Putamen (tissue), 1 donor: ENCODE results near the gene CHST6.
A peak's percentile ranks its signal among the peaks of the same experiment; 100 is the strongest.
"Not testable (repeated sequence)": the region's sequence is repeated elsewhere in the genome, so short reads cannot be mapped to it uniquely, and the experiment has no call there.

Experiments
- DNase-seq: peaks from one replicate; pipeline ENCODE4 v3.0.0-alpha.2; 2016; ENCODE audit warnings: low spot score

The CHST6 gene

DNA sequence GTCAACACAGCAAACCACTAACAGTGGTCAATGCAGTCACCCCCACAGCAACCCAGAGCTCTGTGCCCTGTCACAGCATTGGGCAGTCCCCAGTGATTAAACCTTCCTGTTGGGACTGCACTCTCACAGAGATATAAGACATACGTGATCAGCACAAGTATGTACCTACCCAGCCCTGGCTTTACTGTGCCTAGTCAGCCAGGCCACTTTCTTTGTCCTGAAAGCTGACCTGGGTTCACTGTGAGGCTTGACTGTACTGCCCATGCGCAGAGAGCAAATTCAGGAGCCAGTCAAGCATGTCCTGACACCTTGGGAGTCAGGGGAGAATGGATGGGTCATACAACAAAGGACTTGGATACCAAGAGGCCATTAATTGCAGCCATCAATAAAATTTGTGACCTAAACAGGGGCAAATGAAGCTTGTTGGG, 19.8 kb downstream of the CHST6 start:
- DNase-seq: no peak

DNA sequence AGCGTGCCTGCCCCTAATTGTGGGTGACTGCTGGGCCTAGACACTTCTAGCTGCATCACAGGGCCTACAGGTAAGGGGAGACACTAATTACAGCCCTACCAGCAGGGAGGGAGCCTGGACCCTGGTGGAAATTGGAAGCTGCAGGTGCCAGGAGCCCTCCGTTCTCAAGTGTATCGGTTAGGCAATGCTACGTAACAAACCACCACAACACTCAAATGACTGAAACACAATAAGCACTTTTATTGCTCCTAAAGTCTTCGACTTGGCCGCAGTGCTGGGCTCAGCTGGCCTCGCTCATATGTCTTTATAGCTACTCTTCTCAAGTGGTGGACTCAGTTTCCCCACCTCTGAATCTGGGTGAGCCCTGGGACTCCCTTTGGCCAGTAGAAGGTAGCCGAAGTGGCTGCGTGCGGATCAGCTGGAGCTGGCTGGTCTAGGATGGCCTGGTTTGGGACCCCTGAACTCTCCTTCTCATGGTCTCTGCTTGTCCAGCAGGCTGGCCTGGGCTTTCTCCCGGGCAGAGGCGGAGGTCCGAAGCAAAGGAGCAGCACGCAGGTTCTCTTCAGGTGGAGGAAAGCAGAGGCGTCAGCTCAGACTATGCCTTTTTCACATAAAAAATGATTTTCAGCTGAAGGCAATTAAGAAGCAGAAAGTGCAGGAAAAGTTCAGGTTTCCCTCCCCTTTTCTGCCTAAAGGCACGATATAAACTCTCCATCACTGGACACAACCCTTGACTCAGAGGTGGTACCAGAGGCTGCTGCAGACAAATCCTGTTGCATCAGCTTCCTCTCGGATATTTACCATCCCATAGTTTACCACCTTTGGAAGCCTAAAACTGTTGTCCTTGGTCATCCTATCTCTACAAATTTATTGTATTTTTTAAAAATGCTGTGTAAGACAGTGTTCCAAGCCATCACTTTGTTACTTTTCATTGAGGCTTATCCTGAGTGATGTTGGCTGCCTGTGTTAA, 22.0 kb downstream of the CHST6 start:
- no peak for DNase-seq

DNA sequence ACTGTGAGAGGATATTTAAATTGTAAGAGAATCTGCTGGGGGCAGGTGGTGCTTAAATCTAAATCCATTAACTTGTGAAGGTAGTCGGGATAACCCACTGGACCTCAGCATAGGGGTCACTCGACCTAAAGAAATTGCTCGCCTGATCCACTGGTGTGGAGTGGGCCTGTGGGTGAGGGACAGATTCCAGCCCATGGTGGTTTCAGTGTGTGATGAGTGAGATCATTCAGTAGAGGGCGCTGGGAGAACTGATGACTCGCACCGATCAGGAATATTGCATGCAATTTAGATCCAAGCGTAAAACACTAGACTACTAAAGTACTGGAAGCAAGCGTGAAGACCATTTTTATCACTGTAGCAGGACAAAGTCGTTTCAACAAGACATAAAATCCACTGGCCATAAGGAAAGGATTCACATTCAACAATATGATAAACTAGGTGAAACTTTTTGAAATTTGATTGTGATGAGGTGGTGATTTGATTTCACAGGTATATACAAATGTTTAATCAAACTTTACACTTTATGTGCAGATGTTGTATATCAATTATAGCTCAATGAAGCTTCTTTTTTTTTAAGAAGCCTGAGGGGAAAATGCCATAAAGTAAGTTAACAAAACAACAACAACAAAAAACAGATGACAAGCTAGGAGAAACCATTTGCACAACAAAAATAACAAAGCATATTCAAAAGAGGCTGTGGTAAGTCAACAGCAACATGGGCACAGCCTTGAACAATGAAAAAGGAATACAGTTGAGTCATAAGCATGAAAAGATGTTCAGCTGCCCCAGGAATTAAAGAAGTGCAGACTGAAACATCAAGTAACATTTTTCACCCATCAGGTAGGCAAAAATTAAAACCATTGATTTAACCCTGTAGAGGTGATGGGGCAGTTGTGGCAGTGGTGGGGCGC, 23.3 kb downstream of the CHST6 start:
- peak; percentile 74 for DNase-seq

DNA sequence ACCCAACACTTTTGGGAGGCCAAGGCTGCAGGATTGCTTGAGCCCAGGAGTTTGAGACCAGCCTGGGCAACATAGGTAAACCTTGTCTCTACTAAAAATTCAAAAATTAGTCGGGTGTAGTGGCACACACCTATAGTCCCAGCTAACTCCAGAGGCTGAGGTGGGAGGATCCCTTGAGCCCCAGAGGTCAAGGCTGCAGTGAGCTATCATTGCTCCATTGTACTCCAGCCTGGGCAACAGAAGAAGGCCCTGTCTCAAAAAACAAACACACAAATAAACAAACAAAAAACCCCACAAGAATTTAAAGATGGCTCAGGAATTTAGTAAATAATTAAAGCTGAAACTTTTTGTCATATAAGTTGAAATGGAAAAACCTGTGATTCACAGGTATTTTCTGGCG, 28.5 kb downstream of the CHST6 start:
- no peak for DNase-seq

DNA sequence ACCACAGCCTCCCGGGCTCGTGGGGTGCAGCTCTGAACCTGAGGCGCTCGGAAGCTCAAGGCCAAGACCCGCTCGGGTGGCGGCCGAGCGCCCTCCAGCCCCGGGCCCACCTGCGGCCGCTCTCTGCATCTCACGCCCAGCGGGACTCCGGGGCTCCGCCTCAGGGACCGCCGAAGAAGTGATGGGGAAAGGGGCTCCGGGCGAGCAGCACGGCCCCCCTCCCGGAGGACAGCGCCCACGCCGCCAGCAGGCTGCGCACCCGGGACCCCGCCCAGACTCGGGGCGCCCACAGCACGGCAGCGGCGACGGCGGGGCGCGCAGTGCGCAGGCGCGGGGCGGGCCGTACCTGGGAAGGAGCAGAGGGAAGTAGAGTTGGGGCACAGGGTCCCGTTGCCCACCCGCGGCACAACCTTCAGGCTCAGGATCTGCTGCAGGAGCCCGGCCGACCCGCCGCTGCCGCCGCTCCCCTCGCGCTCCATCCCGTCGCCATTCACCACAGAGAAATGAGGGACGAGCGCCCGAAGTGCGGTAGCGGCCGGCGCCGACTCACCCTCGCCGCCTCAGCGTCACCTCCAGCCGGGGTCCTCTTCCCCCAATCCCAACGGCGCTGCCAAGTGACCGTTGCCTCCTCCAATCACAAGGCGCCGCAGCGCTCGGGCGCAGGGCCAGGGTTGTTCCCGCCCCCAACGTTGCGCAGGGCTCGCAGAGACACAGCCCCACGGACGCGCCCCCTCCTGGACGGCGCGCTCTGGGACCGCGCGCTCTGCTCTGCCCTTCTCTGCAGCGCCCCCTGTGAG, 30.9 kb downstream of the CHST6 start, which contains the start of gene TMEM170A:
TSS of gene TMEM170A (minus strand) at position 568 of the 797 bp plus-strand sequence. CDS start at position 479, 89 bp downstream.
- peak; percentile 99 for DNase-seq

DNA sequence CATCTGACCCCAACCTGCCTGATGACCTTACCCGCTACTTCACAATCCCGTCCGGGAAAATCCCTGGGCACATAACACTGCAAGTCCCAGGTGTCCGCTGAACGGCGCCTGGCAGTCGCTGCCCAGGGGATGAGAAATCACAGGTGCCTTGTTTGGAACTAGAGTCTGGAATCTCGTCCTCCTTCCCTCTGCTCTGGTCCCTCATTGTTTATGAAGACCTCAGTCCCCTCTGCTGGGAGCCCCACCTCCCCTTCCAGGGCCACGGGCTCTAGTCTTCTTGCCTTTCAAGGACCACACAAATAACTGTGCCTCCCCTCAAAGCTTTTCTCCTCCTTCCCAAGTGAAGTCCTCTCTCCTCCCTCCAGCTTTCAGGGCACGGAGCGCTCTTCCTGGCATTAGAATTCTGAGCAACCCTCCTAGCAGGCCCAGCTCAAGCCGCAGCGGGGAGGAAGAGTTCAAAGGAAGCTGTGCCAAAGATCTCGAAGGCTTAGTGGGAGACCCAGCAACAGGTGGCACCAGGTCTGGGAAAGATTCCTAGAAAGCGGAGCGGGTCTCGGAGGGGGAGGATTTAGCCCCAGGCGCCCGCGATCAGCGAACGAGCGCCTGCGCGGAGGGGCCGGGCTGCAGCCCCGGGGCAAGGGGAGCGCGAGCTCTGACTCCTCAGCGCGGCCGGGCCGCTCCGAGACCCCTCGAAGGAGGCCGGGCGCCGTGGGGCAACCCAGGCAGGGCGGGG, 31.7 kb downstream of the CHST6 start:
- DNase-seq: peak; percentile 37

DNA sequence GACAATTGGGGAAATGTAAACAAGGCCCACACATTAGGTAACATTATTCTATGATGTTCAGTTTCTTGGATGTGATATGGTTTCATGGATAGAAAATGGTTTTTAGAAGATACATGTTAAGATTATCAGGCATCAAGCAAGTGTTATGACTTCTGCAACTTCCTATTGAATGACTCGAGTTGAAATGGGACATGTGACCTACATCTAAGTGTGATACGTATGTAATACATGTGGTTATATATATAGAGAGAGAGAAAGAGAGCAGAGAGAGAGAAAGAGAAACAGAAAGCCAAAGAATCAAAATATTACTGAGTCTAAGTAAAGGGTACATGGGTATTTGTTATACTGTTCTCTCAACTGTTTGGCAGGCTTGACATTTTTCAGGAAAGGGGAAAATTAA, 32.4 kb downstream of the CHST6 start:
- no peak for DNase-seq

DNA sequence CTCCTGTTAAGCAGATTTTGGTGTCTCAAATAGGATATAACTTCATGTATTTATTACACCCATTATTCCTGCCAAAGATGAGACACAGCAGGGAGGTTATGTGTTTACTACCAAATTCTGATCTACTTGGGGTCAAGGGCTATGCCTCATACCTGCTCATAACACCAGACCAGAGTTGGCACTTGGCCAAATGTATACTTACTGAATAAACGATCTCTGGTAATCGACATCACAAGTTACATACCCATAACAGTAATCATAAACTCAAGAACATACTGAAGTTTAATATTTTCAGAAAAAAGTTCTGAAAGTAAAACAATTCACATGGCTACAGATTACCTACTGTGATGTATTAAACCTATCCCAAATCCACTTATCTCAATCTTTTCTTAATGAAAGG, 33.7 kb downstream of the CHST6 start:
- no peak for DNase-seq

DNA sequence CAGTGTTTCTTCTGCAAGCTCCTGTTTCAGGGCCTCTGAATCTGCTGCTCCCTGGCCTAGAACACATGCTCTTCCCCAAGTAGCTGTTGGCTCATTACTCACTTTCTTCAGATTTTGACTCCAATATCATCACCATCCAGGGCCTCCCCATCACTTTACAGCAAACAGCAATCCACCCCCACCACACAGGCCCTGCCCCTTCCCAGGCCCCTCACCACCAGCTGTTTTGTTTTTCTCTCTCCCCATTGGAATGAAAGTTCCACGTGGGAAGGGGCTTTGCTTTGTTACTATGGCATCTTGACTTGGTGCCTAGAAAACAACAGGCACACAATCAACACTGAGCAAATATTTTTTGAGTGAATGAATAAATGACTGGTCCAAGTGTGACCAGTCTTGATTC, 34.8 kb downstream of the CHST6 start:
- DNase-seq: no peak

DNA sequence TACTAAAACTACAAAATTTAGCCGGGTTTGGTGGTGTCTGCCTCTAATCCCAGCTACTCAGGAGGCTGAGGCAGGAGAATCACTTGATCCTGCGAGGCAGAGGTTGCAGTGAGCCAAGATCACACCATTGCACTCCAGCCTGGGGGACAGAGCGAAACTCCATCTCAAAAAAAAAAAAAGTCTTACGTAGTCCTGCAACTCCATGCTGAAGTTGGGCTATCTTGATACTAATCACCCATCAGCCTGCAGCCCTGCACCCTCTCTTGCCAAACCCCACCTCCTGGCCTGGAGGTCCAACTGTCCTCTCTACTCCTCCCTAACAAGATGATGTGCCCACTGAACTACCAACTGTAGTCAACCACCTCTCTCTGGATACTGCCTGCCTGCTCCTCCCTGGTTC, 35.5 kb downstream of the CHST6 start:
- DNase-seq: no peak

DNA sequence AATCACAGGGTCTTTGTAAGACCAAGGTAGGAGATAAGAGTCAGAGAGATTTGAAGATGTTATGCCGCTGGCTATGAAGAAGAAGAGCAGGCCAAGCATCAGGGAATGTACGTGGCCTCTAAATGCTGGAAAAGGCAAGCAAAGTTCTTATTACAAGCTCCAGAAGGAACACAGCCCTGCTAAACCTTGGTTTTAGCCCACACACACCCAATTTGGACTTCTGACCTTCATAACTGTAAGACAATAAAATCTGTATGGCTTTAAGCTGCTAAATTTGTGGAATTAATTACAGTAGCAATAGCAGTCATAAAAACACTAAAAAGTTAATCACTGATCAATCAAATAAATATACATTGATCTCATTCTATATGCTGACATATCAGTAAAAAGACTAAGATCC, 36.8 kb downstream of the CHST6 start:
- no peak for DNase-seq

DNA sequence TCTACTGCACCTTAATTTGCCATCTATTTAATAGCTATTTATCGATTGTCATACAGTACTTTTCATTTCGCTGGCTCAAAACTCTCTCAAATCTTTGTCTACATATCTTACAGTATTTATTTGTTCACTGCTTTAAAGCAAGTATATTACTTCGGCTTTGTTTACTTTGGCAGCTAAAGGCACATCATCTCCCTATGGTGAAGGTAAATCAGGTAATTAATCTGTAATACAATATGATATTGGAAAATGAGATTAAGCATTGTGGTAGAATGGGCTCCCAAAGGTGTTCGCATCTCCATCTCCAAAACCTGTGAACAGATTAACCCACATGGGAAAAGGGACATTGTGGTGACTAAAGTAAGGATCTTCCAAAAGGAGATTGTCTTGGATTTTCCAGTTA, 37.2 kb downstream of the CHST6 start:
- no peak for DNase-seq

DNA sequence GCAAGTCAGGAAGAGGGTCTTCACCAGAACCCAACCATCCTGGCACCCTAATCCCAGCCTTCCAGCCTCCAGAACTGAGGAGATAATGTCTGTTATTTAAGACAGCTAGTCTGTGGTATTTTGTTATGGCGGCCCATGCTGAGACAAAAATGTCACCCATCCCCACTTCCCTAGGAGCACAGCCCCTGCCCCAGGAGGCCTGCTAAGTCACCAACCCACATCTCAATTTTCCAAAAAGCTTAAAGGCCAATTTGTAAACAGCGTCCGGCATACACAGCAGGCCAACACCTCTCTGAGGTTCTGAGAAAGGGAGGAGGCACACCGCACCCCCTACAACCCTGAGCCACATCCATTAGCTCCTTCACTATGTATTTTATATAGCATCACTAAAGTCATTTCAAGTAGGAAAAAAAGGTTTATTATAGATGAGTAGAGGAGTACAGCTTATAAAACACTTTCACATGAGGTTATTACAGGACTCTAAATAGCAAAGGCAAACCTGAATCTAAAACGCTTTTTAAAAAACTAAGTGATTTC, 37.7 kb downstream of the CHST6 start:
- DNase-seq: no peak

DNA sequence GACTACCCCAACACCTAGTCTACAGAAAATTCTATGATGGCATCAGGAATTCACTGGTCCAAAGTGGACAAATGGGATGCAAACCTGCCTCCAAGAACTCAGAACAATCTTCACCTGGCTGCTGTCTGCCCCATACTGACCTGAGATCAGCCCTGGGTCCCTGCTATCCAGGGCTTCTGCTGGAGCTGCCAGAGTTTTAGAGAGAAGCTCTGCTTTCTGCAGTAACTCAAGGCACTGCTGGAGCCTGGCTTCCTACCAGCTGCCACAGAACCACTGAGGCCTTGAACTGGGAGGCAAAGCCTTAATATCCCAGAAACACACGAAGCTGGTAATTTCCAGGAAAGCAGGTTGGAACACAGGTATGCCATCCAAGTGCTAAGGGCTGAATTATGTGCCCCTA, 38.3 kb downstream of the CHST6 start:
- no peak for DNase-seq

DNA sequence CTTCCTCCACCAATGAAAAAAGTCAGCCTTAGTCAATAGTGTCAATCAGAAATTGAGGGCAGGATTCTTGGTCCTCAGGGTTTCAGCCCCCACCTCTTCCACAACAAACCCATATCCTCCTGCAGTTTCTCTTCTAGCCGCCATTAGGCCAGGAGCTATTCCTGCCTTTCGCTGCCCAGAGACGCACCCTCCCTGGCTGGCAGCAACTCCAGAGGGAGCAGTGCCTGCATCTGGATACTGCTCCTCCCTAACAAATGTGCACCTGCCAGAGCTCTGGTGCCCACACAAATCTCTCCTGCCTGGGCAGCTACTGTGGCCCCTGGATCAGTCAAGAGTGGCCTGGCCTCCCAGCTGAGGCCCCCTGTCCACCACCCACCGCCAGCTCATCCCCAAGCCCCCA, 38.8 kb downstream of the CHST6 start:
- not testable (repeated sequence) for DNase-seq

DNA sequence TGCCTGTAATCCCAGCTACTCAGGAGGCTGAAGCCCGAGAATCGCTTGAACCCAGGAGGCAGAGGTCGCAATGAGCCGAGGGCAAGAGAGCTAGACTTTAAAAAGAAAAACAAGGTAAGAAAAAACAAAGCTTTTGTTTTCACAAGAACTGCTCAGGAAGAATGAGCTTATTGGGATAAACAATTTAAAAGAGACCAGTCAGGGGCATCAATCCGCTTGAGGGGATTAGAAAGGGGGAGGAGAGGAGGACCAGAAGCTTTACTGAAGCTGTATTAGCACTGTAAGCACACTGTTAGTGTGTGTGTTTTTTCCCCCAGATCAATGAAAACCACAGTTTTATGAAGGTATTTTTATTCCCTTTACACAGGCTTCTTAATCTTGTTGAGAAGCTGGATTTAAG, 39.6 kb downstream of the CHST6 start:
- DNase-seq: no peak

DNA sequence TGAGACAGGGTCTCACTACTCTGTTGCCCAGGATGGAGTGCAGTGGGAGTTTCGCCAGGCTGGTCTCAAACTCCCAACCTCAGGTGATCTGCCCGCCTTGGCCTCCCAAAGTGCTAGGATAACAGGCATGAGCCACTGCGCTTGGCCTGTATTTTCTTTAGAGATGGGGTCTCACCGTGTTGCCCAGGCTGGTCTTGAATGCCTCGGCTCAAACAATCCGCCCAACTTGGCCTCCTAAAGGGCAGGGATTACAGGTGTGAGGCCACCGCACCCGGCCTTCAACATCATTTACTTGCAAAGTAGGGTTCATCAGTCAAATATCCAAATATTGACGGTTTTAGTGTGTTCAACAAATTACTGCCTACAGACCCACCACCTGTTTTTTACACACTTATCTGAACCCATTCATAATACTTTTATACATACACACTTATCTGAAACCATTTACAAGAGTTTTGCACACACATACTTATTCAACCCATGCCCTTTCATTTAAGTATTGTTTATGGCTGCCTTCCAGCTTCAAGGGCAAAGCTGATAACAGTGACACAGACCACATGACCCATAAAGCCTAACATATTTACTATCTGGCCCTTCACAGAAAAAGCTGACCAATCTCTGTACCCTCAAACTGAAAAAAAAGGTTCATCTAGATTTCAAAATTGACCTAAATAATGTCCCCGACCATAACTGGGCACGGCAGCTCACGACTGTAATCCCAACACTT, 42.6 kb downstream of the CHST6 start:
- no peak for DNase-seq

DNA sequence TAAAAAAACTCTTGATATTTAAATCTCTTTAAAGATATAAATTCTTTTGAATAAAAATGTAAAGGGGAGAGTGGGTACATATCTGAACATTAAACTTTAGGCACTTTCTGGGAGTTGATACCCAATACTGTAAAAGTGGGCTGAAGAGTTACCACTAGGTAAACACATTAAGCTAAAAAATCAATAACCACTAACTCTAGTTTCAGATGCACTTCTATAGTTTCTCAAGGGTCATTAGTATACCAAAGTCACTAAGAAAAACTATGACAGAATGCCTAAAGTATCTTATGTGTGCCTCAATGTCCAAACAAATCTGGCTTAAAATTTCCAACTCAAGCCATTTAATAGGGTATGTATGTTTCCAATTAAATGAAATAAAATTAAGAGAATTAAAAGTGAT, 48.8 kb downstream of the CHST6 start:
- DNase-seq: no peak

DNA sequence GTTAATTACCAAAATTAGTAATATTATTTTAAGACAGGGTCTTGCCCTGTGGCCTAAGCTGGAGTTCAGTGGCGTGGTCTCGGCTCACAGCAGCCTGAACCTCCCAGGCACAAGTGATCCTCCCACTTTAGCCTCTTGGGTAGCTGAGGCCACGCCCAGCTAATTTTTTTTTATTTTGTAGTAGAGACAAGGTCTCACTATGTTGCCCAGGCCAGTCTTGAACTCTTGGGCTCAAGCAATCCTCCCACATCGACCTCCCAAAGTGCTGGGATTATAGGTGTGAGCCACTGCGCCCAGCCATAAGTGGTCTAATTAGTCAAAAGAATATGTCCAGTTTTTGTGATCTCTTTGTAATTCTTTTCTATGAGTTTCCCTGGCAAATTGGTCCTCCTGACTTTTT, 49.9 kb downstream of the CHST6 start:
- no peak for DNase-seq

DNA sequence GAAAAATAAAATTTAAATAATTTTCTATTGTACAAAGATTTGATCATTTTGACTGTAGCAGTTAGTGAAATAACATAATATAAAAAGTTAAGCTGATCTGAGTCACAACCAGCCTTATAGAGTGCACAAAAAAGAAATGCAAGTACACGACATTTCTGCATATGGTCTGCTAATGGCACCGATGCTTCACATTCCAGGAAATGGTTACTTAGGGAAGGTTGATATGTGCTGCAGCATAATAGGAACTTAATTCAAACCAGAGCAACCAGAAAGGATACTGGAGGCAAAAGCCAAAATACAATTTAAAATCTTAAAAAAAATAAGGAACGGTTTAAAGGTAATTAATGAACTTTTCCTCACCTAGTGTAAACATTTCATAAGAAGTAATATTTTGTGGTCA, 51.9 kb downstream of the CHST6 start:
- DNase-seq: no peak
